Measurements from ENCODE around the gene FOXA1. TPM values are rescaled to one million over a fixed set of nuclear protein-coding genes. Genes with fewer than 3 reads are reported as not detected.

The FOXA1 gene
- total and polyA plus RNA-seq, 2 of the 8 experiments (the other 6 are each of a cell fraction or from before 2014, with no cell fraction given): 0.08 to 0.20 TPM

GRCh38 chr14:37551119-37551518 is 43.9 kb downstream of the FOXA1 start:
- no peak overlapping the region for H2AK5ac ChIP-seq (ENCODE audit: low read depth, low read length)
- H3K9me3 ChIP-seq (ENCODE audit: insufficient read depth in 2 of 2, low read depth in 1 of 2, low read length in 1 of 2): peaks cover 0 to 9% of the 10 kb centered on the region in 2 experiments; a peak in 1 of 4 replicates
- no peak overlapping the region for H2AFZ ChIP-seq (ENCODE audit: low read length)
- no peaks in the 10 kb centered on the region for H3K23me2 ChIP-seq (ENCODE audit: low read depth, low read length)
- H3K27ac ChIP-seq (ENCODE audit: low read depth, low read length): no peak overlapping the region
- no peak for DNase-seq (ENCODE audit: low read depth in 1 of 2, low spot score in 2 of 2)
- no peak overlapping the region for H2BK5ac ChIP-seq (ENCODE audit: low read depth, low read length)
- no peak overlapping the region for H3K9ac ChIP-seq (replicated peaks in 1 of 4; ENCODE audit: extremely low read depth in 1 of 4, low read depth in 3 of 4, low read length in 3 of 4)
- H3K36me3 ChIP-seq (ENCODE audit: control insufficient read depth in 2 of 4, insufficient read depth in 4 of 4, low read length in 3 of 4): no peaks in the 10 kb centered on the region
- no peak overlapping the region for H3K23ac ChIP-seq (ENCODE audit: insufficient read length)
- no peaks in the 10 kb centered on the region for H4K20me1 ChIP-seq (replicated peaks in 1 of 2; ENCODE audit: control insufficient read depth in 1 of 2, insufficient read depth in 2 of 2, low read length in 2 of 2)
- H3K18ac ChIP-seq (ENCODE audit: extremely low read depth, low read length): no peak overlapping the region
- H3K56ac ChIP-seq (replicated peaks; ENCODE audit: insufficient read length, low read depth, low read length): no peak overlapping the region
- H2BK15ac ChIP-seq (ENCODE audit: low read length): no peak overlapping the region
- H4K91ac ChIP-seq (replicated peaks; ENCODE audit: insufficient read length, low read length): no peak overlapping the region
- H3K4ac ChIP-seq (replicated peaks; ENCODE audit: insufficient read length, low read depth, low read length): no peak overlapping the region
- no peaks in the 10 kb centered on the region for H3K79me2 ChIP-seq (ENCODE audit: control insufficient read depth in 1 of 2, insufficient read depth in 2 of 2, low read length in 2 of 2)
- no peak overlapping the region for H3K4me2 ChIP-seq (ENCODE audit: insufficient read depth in 1 of 2, low read depth in 2 of 2, low read length in 2 of 2)
- H2BK120ac ChIP-seq (replicated peaks; ENCODE audit: low read depth, low read length): no peak overlapping the region
- no peak overlapping the region for H3K4me3 ChIP-seq (ENCODE audit: extremely low read depth in 1 of 4, insufficient read depth in 2 of 4, low read depth in 3 of 4, low read length in 4 of 4)
- POLR2A ChIA-PET (ENCODE audit: partially characterized antibody): no interaction called here
- no peak for FAIRE-seq
- H3K79me1 ChIP-seq (ENCODE audit: low read depth, low read length): no peaks in the 10 kb centered on the region
- no peak overlapping the region for H2BK12ac ChIP-seq (ENCODE audit: low read depth, low read length)
- H2BK20ac ChIP-seq (ENCODE audit: low read length): no peak overlapping the region
- CTCF ChIA-PET (ENCODE audit: partially characterized antibody): no interaction called here
- H3K14ac ChIP-seq (ENCODE audit: insufficient read length): no peak overlapping the region
- WGBS, 2 experiments (ENCODE audit: extremely low coverage in 1 of 2, insufficient coverage in 1 of 2, insufficient read length in 1 of 2, insufficient replicate concordance in 2 of 2, low coverage in 1 of 2, low lambda C conversion rate in 2 of 2, missing lambda C conversion rate in 1 of 2): 88% methylated on average over 1 of the region's 1 CpG; no CpG with 5 or more reads in 1 of the 2 experiments
- no peaks in the 10 kb centered on the region for H3K27me3 ChIP-seq (replicated peaks in 1 of 4; ENCODE audit: control insufficient read depth in 3 of 4, extremely low read depth in 1 of 4, insufficient read depth in 3 of 4, low read length in 3 of 4)
- no peak overlapping the region for H4K8ac ChIP-seq (ENCODE audit: extremely low read depth, insufficient read depth, low read length)
- H4K5ac ChIP-seq (ENCODE audit: insufficient read length, low read depth, low read length): no peak overlapping the region
- no peaks in the 10 kb centered on the region for H3K4me1 ChIP-seq (replicated peaks in 1 of 4; ENCODE audit: control insufficient read depth in 3 of 4, insufficient read depth in 4 of 4, low read length in 3 of 4)
- no peak for TF ChIP-seq TBP (IDR thresholded peaks at IDR 0.05; ENCODE audit: low read depth, low read length)
- TF ChIP-seq YY1 (IDR thresholded peaks at IDR 0.05; ENCODE audit: low read depth, low read length): no peak
